Testis (tissue), 3 donors: Measurements from ENCODE around the gene SYCE3. TPM values are rescaled to one million over a fixed set of nuclear protein-coding genes. Genes with fewer than 3 reads are reported as not detected.
"Not testable (repeated sequence)": the region's sequence is repeated elsewhere in the genome, so short reads cannot be mapped to it uniquely, and the experiment has no call there.

Source experiments
- DNase-seq: peaks from one replicate; pipeline ENCODE4 v3.0.0-alpha.2; 2019
- H3K27ac ChIP-seq, 2 donors: fragments of 200-600 bp; sonication (generic); one replicate each; pipeline ENCODE4 v1.5.1; 2019
- H3K27me3 ChIP-seq: fragments of 200-600 bp; sonication (generic); one replicate; pipeline ENCODE4 v1.5.1; 2019
- H3K36me3 ChIP-seq: fragments of 200-600 bp; sonication (generic); one replicate; pipeline ENCODE4 v1.5.1; 2017; ENCODE audit warnings: low read depth; ENCODE audit errors: missing control alignments
- H3K4me1 ChIP-seq: fragments of 200-600 bp; sonication (generic); one replicate; pipeline ENCODE4 v1.5.1; 2019
- H3K4me3 ChIP-seq, 2 donors: fragments of 200-600 bp; sonication (generic); one replicate each; pipeline ENCODE4 v1.5.1; 2017 to 2019
- H3K9me3 ChIP-seq: fragments of 200-600 bp; sonication (generic); one replicate; pipeline ENCODE4 v1.5.1; 2017
- CTCF ChIP-seq, 3 experiments: fragments of 450-650 bp in 2 of 3; fragments of 200-600 bp in 1 of 3; sonication (generic) in 1 of 3; IDR thresholded peaks; one replicate each; pipeline ENCODE4 v1.5.1; 2016 to 2019; ENCODE audit warnings: antibody characterized with exemption in 3 of 3, mild to moderate bottlenecking in 2 of 3, moderate library complexity in 1 of 3
- POLR2A ChIP-seq: fragments of 450-650 bp; IDR thresholded peaks from one replicate; pipeline ENCODE4 v1.6.1; 2017; ENCODE audit warnings: antibody characterized with exemption, mild to moderate bottlenecking, moderate library complexity
- WGBS, 2 donors: methylation state at CpG; one replicate each; pipeline ENCODE4 v1.1.5; 2018; 5-methylcytosine and 5-hydroxymethylcytosine counted together
- intact Hi-C: fragments of 100-400 bp; cut with DNase I; formaldehyde crosslinking; loops from one replicate; pipeline ENCODE4 v1.15.1; 2023; ENCODE audit warnings: low total_unique reads
- polyA plus RNA-seq: library from polyadenylated mRNA; stranded (reverse); fragments of 350-450 nt; fragmentation: Illumina TruSeq; extraction: RNeasy Lipid Tissue Mini Kit (QIAGEN cat#74804); gene quantifications from one replicate; pipeline ENCODE4 v1.2.3, GENCODE V29; 2014; ENCODE audit warnings: low read depth, low replicate concordance; ENCODE audit not compliant: insufficient read depth
- total RNA-seq, 2 donors: library from RNA; depleted of rRNA; stranded (reverse); fragments of >200 nt; gene quantifications; one replicate each; pipeline ENCODE4 v1.2.3, GENCODE V29; 2016

SYCE3 gene
- total and polyA plus RNA-seq, 3 donors from 2014 or later, result 40.4 to 183 (median 71.9) TPM

GRCh38 chr22:50610041-50610451, 47.3 kb upstream of the SYCE3 start:
- no peak overlapping the region for H3K4me3 ChIP-seq
- H3K9me3 ChIP-seq, result no peaks in the 10 kb centered on the region
- 95 to 96% methylated on average over 11 of the region's 11 CpGs for WGBS, 2 donors
- H3K27ac ChIP-seq, result no peak overlapping the region
- H3K4me1 ChIP-seq, result peaks cover 5% of the 10 kb centered on the region
- no peak for DNase-seq
- intact Hi-C loops, result no loop called here
- no peaks in the 10 kb centered on the region for H3K27me3 ChIP-seq
- TF ChIP-seq POLR2A (no peak), CTCF (IDR thresholded peaks at IDR 0.05) (no peak)
- H3K36me3 ChIP-seq, result no peaks in the 10 kb centered on the region

GRCh38 chr22:50609599-50609998, 46.9 kb upstream of the SYCE3 start:
- intact Hi-C loops, result no loop called here
- H3K4me3 ChIP-seq, result no peak overlapping the region
- H3K27me3 ChIP-seq, result no peaks in the 10 kb centered on the region
- DNase-seq, result no peak
- TF ChIP-seq POLR2A (no peak), CTCF (IDR thresholded peaks at IDR 0.05) (no peak)
- H3K4me1 ChIP-seq, result peaks cover 5% of the 10 kb centered on the region
- H3K27ac ChIP-seq, result no peak overlapping the region
- no peaks in the 10 kb centered on the region for H3K9me3 ChIP-seq
- WGBS, 2 donors, result 83 to 86% methylated on average over 5 to 12 of the region's 12 CpGs
- no peaks in the 10 kb centered on the region for H3K36me3 ChIP-seq

- peaks cover 5% of the 10 kb centered on the region for H3K4me1 ChIP-seq
- no peak for DNase-seq
- no peaks in the 10 kb centered on the region for H3K36me3 ChIP-seq
- no peak for TF ChIP-seq CTCF (IDR thresholded peaks at IDR 0.05)
- TF ChIP-seq POLR2A, result no peak
- no peaks in the 10 kb centered on the region for H3K27me3 ChIP-seq
- intact Hi-C loops, result no loop called here
- H3K9me3 ChIP-seq, result no peaks in the 10 kb centered on the region
- no peak overlapping the region for H3K27ac ChIP-seq
- 93 to 97% methylated on average over 10 of the region's 10 CpGs for WGBS, 2 donors
- no peak overlapping the region for H3K4me3 ChIP-seq
These were observed 46.3 kb upstream of the SYCE3 start for GRCh38 chr22:50608996-50609395.

- H3K27me3 ChIP-seq, DNase-seq, intact Hi-C loops, H3K4me1 ChIP-seq, H3K9me3 ChIP-seq, H3K36me3 ChIP-seq, H3K4me3 ChIP-seq, H3K27ac ChIP-seq: not testable (repeated sequence)
- 86 to 92% methylated on average over 39 of the region's 39 CpGs for WGBS, 2 donors
These were observed 45.5 kb upstream of the SYCE3 start for GRCh38 chr22:50608058-50608840.

- Histone ChIP-seq H3K27ac (no peak overlapping the region), H3K9me3 (no peaks in the 10 kb centered on the region), H3K4me3 (no peak overlapping the region), H3K27me3 (no peaks in the 10 kb centered on the region), H3K36me3 (no peaks in the 10 kb centered on the region), H3K4me1 (no peaks in the 10 kb centered on the region)
- WGBS, 2 donors, result 67 to 86% methylated on average over 6 of the region's 6 CpGs
- intact Hi-C loops, result no loop called here
- no peak for DNase-seq
- TF ChIP-seq POLR2A, result no peak
- TF ChIP-seq CTCF (IDR thresholded peaks at IDR 0.05), result no peak
These were observed 44.9 kb upstream of the SYCE3 start for GRCh38 chr22:50607659-50608020.
